RWPE1 (cell line): ENCODE data around the gene TFIP11.

Experiments used
- CTCF ChIA-PET: fragments of 350-600 bp; sonication (Branson Sonifier 250); formaldehyde crosslinking; extraction: SDS; loops from one replicate; lab custom pipeline; 2021; lab: Yijun Ruan, JAX
- POLR2A ChIA-PET: fragments of 400-600 bp; formaldehyde crosslinking; extraction: SDS; loops from one replicate; lab custom pipeline; 2020; ENCODE audit warnings: antibody characterized with exemption; ENCODE audit not compliant: low non-redundant PET; lab: Yijun Ruan, JAX
- DNase-seq: peaks from one replicate; pipeline ENCODE4 v3.0.0; 2012; ENCODE audit warnings: low spot score
- H3K27ac ChIP-seq: fragments of 450-650 bp; 2 replicates; pipeline ENCODE4 v1.5.1; 2017
- CTCF ChIP-seq: fragments of 450-650 bp; conservative IDR thresholded peaks from 2 replicates; pipeline ENCODE4 v1.5.1; 2017; ENCODE audit warnings: low read depth, mild to moderate bottlenecking

The TFIP11 gene

GRCh38 chr22:26501996-26502395 is 10.3 kb downstream of the TFIP11 start:
- no peak overlapping the region for H3K27ac ChIP-seq
- ChIA-PET POLR2A (no interaction called here), CTCF (interaction anchor here (0.6 kb wide), 1 partner anchor 37 kb away, joined by 4 read pairs; no protein-coding TSS in a partner anchor)
- no peak for TF ChIP-seq CTCF
- DNase-seq, result no peak

GRCh38 chr22:26499188-26499703 is 13.0 kb downstream of the TFIP11 start:
- CTCF ChIA-PET, result no interaction called here
- no peak for DNase-seq
- no peak for TF ChIP-seq CTCF
- POLR2A ChIA-PET, result no interaction called here
- 0 out of 2 replicates have a peak overlapping the region, but pooled peaks have one; percentile 16 for H3K27ac ChIP-seq

- no peak for DNase-seq
- ChIA-PET POLR2A (no interaction called here), CTCF (interaction anchor here (0.7 kb wide), 1 partner anchor 113 kb away, joined by 3 read pairs; no protein-coding TSS in a partner anchor)
- no peak for TF ChIP-seq CTCF
- H3K27ac ChIP-seq, result 0 out of 2 replicates have a peak overlapping the region, but pooled peaks have one; percentile 37
Observed at GRCh38 chr22:26496456-26496855, 15.8 kb downstream of the TFIP11 start.

- H3K27ac ChIP-seq, result 0 out of 2 replicates have a peak overlapping the region, but pooled peaks have one; percentile 22
- no peak for TF ChIP-seq CTCF
- ChIA-PET POLR2A (no interaction called here), CTCF (no interaction called here)
- DNase-seq, result no peak
Observed at GRCh38 chr22:26494506-26494905, 17.8 kb downstream of the TFIP11 start.

GRCh38 chr22:26492220-26492619 is 20.1 kb downstream of the TFIP11 start:
- H3K27ac ChIP-seq, result peak overlapping the region; percentile 50
- TF ChIP-seq CTCF, result no peak
- POLR2A ChIA-PET, result no interaction called here
- no peak for DNase-seq
- CTCF ChIA-PET, result no interaction called here

- POLR2A ChIA-PET, result no interaction called here
- CTCF ChIA-PET, result no interaction called here
- no peak overlapping the region for H3K27ac ChIP-seq
- no peak for DNase-seq
- no peak for TF ChIP-seq CTCF
Observed at GRCh38 chr22:26489447-26490036, 22.7 kb downstream of the TFIP11 start.
